HG03571 (cell line): ENCODE data around the gene GPR62.
A peak's percentile ranks its signal among the peaks of the same experiment; 100 is the strongest.
"Not testable (repeated sequence)": the region's sequence is repeated elsewhere in the genome, so short reads cannot be mapped to it uniquely, and the experiment has no call there.

ENCODE experiments used
- ATAC-seq: cut with Tn5 transposase; IDR thresholded peaks from one replicate; pipeline ENCODE4 v1.9.1; 2021; ENCODE audit not compliant: unreplicated experiment

The GPR62 gene

DNA sequence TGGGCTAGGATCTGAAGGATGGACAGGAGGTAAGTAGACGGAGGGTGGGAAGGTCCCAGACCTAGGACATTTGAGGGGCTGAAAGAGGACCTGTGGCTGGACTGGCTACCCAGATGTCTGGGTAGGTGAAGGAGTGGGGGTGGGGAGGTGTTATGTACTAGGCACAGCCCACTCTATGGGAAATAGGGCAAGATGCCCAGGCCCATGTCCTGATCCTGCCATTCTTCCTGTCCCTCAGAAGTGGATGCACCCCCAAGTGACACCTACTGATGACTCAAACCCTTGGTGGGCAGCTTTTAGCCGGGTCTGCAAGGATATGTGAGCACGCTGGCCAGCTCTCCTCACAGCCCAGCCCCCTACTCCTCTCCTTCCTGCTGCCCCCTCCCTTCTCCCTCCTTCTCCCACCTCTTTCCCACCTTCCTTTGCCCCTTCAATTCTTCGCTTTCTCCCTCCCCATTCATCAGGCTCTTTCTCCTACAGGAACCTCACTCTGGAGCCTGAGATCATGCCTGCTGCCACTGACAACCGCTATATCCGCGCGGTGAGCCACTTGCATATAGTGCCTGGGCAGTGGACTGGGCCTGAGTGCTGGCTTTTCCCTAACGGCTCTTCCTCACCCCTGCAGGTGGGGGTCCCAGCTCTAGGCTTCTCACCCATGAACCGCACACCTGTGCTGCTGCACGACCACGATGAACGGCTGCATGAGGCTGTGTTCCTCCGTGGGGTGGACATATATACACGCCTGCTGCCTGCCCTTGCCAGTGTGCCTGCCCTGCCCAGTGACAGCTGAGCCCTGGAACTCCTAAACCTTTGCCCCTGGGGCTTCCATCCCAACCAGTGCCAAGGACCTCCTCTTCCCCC is 33.3 kb downstream of the GPR62 start:
- ATAC-seq, result no peak

DNA sequence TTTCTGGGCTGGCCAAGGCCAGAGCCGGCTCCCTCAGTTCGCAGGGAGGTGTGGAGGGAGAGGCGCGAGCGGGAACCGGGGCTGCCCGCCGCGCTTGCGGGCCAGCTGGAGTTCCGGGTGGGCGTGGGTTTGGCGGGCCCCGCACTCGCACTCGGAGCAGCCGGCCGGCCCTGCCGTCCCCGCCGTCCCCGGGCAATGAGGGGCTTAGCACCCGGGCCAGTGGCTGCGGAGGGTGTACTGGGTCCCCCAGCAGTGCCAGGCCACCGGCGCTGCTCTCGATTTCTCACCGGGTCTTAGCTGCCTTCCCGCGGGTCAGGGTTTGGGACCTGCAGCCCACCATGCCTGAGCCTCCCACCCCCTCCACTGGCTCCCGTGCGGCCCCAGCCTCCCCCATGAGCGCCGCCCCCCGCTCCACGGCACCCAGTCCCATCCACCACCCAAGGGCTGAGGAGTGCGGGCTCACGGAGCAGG is 35.4 kb downstream of the GPR62 start:
- not testable (repeated sequence) for ATAC-seq

DNA sequence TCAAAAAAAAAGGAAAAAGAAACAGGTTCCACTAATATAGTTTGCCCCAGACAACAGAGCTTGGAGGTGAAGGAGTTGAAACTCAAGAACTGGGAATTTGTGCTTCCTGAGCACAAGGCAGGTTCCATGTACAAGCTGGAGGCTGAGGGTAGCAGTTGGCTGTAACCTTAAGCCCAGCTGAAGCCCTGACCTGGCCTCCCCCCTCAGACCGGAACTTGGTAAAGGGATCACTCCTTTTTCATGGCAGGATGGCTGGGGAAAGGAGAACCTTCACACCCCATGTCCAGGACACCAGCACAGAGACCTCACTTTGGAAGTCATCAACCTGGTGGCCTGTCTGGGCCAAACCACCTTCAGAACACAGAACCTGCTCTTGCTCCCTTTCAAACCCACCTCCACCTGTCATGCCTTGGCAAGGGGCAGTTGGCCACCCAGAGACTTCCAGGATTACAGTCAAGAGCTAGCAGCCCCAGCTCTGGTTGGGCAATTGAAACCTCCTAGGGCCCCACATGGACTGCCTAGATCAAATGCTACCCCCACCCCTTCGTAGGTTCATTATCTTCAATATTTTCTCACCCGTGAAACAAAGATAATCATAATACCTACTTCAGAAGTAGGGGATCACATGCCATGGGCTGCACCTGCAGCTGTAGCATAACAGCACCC is 37.0 kb downstream of the GPR62 start:
- no peak for ATAC-seq

DNA sequence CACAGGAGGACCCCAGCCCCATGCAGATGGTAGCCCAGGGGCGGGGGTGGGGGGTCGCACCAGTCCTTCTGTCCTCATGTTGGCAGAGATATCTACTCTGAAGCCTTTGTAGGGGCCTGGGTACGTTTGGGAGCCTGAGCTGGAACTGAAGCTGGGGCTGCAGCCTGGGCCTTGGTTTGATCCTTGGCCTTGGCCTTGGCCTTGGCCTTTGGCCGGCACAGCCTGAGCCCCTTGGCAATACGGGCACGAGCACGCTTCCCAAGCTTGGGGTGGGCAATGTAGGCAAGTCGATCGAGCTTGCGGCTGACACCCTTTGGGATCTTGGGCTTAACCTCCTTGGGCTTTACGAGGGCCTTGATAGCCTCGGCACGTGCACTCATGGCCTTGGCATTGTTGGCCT is 38.5 kb downstream of the GPR62 start:
- not testable (repeated sequence) for ATAC-seq

DNA sequence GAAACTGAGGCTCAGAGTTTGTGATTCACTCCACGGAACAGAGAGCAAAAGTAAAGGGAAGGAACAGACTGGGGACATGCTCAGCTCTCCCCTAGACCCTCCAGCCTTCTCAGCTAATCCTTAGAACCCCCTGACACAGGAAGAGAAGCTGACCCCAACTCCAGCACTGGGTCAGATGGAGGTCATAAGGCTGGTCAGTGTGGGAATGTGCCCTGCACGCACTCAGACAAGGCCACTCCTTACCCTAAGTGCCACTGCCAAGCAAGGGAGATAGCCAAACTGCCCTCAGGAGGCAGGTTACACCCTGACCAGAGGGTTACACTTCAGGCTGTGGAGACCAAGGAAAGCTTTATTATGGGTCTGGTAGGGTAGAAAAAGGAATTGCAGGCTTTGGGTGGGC is 39.3 kb downstream of the GPR62 start:
- ATAC-seq, result no peak

DNA sequence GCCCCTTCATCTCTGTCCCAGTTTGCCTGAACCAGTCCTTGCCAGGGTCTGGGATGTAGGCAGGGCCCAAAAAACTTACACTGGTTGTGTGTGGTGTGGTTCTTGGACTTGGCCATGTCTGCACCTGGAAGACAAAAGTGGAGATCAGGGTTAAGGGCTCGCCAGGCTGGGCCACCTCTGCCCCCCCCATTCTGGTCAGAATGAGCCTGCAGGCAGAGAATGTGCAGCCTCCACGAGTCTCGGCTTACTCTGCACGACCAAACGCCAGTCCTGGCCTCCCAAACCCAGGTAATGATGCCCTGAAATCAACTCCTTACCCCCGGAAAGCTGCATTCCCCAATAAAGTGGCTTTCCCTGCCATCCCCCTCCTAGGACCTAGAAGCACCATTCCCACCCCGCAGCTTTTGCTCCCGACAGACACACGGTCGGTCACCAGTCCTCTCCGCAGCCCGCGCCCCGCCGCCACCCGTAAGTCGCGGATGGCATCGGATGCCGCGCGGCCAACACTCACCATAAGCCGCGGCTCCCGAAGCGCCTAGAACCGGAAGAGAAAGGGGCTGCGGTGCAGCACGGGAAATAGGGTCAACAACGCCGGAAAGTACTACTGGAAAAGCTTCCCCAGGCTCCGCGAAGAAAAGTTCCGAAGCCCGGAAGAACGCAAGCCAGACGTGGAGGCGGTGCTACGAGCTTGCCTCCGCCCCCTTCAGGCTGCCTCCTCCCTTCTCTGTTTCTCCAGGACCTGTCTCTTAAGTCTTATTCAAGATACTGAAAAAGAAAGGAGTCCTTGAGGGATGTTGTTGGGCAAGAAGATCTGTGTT is 40.4 kb downstream of the GPR62 start, which contains the start of gene RPL29:
Gene RPL29 (minus strand): TSS at position 550 of the 818 bp plus-strand sequence. CDS start 434 bp downstream, at position 116.
- peak; percentile 82 for ATAC-seq

DNA sequence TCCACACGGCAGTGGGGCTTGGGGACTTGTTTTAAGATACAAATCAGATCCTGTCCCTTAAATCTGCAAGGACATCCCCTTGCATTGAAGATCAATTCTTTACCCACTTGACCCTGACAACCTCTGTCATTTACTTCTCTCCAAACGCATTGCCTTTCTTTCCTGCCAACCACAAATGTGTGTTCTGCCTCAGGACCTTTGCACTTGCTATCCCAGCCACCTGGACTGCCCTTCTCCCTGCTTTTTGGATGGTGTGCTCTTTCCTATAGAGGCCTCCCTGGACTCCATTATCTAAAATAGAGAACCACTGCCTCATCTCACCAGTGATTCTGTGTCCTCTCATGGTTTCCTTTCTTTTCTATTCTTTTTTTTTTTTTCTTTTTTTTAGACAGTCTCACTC is 42.0 kb downstream of the GPR62 start:
- no peak for ATAC-seq

DNA sequence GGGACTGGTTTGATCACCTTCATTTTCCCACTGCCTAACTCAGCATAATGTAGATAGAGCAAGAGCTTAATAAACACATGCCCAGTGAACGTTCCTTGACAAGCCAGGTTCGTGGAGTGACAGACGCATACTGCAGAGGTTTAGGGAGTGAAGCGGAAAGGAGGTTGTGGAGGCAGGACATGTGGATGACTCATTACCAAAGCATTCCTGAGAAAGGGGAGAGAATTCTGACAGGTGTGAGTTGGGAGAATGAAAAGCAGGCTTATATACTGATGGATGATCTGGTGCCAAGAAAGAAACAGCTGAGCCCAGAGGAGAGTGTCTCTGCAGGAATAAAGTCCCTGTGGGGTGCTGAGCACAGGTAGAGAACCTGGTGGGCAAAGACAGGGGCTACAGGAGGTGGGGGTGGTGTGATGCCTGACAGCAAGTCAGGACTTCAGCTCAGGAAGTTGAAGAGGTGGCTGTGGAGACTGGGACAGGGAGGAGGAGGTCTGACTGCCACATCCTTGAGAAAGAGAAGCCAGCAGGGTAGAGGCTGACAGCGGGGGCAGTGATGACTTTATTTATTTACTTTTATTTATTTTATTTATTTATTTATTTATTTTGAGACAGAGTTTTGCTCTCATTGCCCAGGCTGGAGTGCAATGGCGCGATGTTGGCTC is 42.9 kb downstream of the GPR62 start:
- ATAC-seq, result no peak

DNA sequence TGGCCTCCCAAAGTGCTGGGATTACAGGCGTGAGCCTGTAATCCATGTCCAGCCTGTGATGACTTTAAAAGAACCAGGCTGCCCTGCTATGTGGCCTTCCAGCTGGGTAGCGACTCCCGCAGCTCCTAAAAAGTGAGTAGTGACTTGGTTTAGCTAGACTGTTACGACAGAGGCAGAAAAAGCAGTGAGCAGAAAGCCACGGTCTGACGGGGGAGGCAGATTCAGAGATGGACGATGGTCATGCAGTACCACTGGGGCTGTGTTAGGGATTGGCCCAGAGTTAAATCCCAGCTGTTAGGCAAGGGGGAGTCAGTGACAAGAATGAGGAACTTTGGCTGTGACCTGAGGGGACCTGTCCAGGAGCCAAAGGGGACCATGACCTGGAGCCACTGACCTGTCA is 43.6 kb downstream of the GPR62 start:
- no peak for ATAC-seq

DNA sequence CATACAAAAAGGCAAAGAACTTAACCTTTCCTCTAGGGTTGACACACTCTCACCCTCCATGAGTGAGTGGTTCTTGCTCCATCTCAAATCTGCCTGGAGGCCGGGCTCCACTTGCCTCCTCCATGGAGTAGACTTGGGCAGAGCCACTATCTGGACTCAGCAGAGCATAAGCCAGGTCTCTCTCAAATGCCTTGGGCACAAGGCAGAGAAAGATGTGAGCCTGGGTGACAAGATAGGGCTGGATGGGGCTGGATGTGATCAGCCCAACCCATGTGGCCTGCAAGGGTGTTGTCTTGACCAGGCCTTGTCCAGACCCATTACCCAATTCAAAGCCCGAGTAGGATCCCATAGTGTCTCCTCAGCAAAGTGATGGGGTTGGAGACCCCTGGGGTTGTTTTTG is 44.7 kb downstream of the GPR62 start:
- ATAC-seq, result no peak

DNA sequence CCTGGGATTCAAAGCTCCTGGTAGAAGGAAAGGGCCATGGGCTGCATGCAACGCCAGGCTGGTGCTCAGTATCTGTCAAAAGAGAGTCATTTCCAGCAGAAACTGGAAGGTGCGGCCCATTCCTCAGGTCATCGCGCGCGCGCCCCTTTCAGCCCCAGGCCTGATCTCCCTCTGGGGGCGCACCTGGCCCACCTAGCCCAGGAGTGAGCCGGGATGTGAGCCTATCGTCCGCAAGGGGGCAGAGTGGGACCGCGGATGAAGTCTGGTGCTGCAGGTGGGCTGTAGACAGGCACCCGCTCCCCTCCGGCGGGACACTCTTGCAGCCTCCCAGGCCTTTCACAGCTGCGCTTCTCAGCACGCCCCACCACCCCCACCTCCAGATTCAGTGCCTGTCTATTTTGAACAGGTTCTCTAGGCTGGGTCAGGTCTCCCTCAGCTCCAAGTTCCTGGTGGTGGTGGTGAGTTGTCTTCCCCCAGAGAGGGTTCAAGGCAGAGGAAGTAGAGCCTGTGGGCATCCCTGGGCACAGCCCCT is 46.3 kb downstream of the GPR62 start:
- peak; percentile 73 for ATAC-seq

DNA sequence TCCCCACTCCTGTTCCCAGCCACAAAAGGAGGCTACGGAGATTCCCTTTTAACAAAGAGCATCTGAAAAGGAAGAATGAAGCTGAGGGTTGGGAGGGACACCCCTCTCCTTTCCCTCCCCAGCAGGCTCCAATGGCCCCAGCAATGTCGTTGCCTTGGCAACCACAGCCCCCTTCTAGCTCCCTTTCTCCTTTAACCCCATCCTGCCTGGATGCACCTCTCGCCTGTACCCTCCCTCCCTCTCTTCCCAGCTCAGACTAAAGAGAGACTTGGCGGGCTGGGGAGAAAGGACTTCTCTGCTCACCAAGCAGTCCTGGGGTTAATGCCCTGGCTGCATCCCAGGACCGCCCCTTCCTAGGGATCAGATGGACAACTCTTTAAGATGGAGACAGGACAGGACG is 47.6 kb downstream of the GPR62 start:
- no peak for ATAC-seq

DNA sequence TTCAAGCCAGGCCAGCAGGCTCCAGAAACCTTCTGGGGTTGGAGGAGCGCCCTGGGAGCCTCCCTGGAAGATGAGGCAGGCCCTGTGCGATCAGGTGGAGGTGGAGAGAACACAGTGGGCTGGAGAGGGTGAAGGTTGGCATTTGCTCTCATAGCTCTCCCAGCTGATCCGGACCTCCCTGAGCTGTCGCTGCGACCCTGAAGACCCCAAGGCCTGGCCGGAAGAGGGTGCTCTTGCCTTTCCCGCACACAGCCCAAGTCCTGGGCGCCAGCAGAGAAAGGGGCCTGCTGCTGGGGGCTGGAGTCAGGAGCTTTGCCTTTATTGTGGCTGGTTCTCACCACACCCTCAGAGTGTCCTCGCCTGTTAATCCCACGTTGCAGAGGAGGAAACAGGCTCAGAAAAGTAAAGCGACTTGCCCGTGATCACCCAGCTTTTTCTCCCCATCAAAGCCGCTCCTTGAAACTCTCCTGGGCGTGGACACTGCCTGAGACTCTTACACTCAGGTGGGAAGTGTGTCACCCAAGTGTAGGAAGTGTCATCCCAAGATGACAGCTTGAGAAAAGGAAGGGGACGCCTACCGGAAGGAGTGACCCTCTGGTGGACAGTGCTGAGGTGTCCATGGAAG is 49.1 kb downstream of the GPR62 start:
- ATAC-seq, result no peak

DNA sequence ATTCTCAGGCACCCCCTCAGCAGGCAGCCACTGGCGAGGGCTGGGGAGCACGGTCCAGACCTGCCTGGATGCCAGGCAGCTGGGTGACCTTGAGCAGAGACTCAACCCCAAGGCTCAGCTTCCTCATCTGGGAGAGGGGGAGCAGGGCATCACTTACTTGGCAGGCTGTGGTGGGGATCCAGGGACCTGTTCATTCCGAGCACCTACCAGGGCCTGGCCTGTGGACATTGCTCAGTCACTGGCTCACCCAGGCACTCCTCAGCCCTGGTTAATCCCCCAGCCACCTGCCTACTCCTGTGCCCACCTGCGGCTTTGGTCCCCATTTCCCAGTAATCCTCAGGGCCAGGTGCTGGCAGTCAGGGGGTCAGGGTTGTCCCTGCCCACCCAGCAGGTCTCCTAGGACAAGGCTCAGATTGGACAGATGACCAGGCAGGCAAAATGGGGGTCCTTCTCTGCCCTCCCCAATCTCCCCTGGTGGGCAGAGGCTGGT is 49.8 kb downstream of the GPR62 start:
- no peak for ATAC-seq

DNA sequence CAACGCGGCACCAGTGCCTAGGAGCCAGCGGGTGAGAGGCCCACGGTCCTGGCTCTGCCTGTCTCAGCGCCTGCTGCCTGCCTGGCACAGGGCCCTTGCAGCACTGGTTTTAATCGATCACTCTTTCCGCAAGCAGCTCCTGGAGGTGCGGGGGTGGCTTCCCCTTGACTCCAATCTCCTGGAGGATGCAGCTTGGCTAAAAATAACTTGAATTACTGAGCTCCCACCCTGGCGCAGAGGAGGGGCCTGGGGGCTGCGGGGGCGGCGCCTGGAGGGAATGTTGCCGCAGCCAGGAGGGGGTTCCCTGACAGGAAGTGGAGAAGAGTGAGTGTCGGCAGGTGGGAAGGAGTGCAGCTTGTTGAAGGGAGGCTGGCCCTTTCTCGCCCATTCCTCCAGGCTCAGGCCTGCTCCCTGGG is 50.4 kb downstream of the GPR62 start:
- no peak for ATAC-seq

DNA sequence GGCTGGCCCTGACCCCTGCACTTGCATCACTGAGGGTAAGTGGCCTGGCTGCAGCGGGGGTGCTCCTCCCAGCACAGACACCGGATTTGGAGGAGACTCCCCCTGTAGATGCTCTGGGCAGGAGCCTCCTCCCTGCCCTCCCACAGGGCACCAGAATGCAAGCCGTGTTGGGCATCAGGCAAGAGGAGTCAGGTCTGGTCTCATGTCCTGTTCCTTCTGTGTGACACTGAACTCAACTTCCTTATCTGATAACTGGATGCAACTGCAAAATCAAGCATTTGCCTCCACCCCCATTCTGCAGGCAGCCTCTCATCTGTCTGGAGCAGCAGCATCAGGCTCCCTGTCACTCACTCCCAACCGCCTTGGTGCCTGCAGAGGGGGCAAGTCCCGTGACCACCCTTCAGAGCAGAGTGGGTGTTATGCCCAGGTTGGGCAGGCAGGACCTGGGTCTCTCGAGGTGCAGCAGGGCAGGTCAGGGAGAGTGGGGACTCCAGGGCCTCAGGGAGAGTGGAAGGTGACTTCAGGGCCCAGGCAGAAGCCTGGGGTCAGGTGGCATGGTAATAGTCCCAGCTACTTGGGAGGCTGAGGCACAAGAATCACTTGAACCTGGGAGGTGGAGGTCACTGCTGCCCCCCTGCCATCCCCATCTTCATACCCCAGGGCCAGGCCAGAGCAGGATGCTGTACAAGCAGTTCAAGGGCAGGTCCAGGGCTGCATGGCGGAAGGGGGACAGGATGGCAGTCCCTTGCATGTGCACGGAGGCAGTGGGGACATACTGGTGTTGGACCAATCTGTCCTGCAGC is 51.0 kb downstream of the GPR62 start:
- no peak for ATAC-seq

DNA sequence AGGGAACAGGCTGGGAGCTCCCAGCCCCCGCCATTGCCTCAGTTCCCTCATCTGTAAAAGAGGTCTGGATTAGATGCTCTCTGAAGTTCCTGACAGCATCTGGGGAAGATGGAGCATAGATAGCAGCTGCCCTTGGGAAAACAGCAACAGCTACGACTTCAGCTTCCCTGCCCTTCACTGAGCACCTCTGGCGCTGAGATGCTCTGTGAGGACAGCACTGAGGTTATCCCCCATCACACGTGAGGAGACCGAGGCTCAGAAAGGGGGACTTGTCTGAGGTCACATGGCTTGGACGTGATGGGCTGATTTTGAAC is 51.6 kb downstream of the GPR62 start:
- no peak for ATAC-seq
